Transverse colon (tissue), 4 donors: ENCODE measurements around the gene LCN2. TPM values are rescaled to one million over a fixed set of nuclear protein-coding genes. Genes with fewer than 3 reads are reported as not detected.
A peak's percentile ranks its signal among the peaks of the same experiment; 100 is the strongest.
"Not testable (repeated sequence)": the region's sequence is repeated elsewhere in the genome, so short reads cannot be mapped to it uniquely, and the experiment has no call there.

ENCODE experiments used
- DNase-seq: peaks from one replicate; pipeline ENCODE4 v3.0.0-alpha.2; 2019
- H3K27ac ChIP-seq, 4 donors: fragments of 200-600 bp; sonication (generic); 2 replicates each; pipeline ENCODE4 v1.5.1; 2016 to 2018; ENCODE audit warnings: inconsistent platforms in 4 of 4
- H3K27me3 ChIP-seq: fragments of 200-600 bp; sonication (generic); 2 replicates; pipeline ENCODE4 v1.5.1; 2017; ENCODE audit warnings: inconsistent platforms
- H3K36me3 ChIP-seq, 4 donors: fragments of 200-600 bp; sonication (generic); 2 replicates each; pipeline ENCODE4 v1.5.1; 2017 to 2019; ENCODE audit warnings: inconsistent platforms in 4 of 4
- H3K4me1 ChIP-seq, 4 donors: fragments of 200-600 bp; sonication (generic); 2 replicates each; pipeline ENCODE4 v1.5.1; 2017 to 2020; ENCODE audit warnings: inconsistent platforms in 4 of 4
- H3K4me3 ChIP-seq, 4 donors: fragments of 200-600 bp; sonication (generic); 1 replicate in 1 of 4; 2 replicates in 3 of 4; pipeline versions ENCODE4 v1.5.1 to v1.6.1; 2017 to 2019; ENCODE audit warnings: inconsistent platforms in 4 of 4
- H3K9me3 ChIP-seq, 2 donors: fragments of 200-600 bp; sonication (generic); 2 replicates each; pipeline ENCODE4 v1.5.1; 2017 to 2019; ENCODE audit warnings: inconsistent platforms in 2 of 2
- CTCF ChIP-seq, 5 experiments: fragments of 200-600 bp in 3 of 5; fragments of 450-650 bp in 2 of 5; sonication (generic) in 3 of 5; IDR thresholded peaks; 1 replicate in 2 of 5; 2 replicates in 3 of 5; pipeline ENCODE4 v1.5.1; 2016 to 2017; ENCODE audit warnings: antibody characterized with exemption in 5 of 5, inconsistent platforms in 3 of 5, mild to moderate bottlenecking in 2 of 5, moderate library complexity in 1 of 5
- EP300 ChIP-seq: sonication (generic); formaldehyde crosslinking; IDR thresholded peaks from one replicate; pipeline ENCODE4 v1.6.1; 2017; ENCODE audit warnings: antibody characterized with exemption, low read depth
- POLR2A ChIP-seq: fragments of 450-650 bp; IDR thresholded peaks from one replicate; pipeline ENCODE4 v1.6.1; 2016; ENCODE audit warnings: antibody characterized with exemption, mild to moderate bottlenecking, moderate library complexity
- POLR2AphosphoS5 ChIP-seq, 3 donors: sonication (generic); formaldehyde crosslinking; IDR thresholded peaks; one replicate each; pipeline ENCODE4 v1.6.1; 2016; ENCODE audit warnings: antibody characterized with exemption in 3 of 3
- WGBS, 2 donors: methylation state at CpG; one replicate each; pipeline ENCODE4 v1.1.5; 2018; ENCODE audit warnings: low coverage in 1 of 2; 5-methylcytosine and 5-hydroxymethylcytosine counted together
- in situ Hi-C, 4 donors: fragments of 200-750 bp; cut with MboI; loops; one replicate each; pipeline versions ENCODE4 v1.15.0 to v1.15.1; 2017; ENCODE audit warnings: low sequenced_read_pairs in 3 of 4, low pct_ligation_motif_present in 1 of 4, low pct_unique_long_range_greater_than_20kb in 1 of 4
- intact Hi-C: fragments of 100-400 bp; cut with DNase I; formaldehyde crosslinking; loops from one replicate; pipeline ENCODE4 v1.15.1; 2023; ENCODE audit warnings: low total_unique reads
- total RNA-seq, 4 donors: library from RNA; depleted of rRNA; stranded (reverse); fragments of >200 nt; gene quantifications; one replicate each; pipeline ENCODE4 v1.1.0, GENCODE V29; 2016

Gene LCN2
- total RNA-seq, 4 donors from 2014 or later: 8.6 to 115 (median 37.3) TPM

GRCh38 chr9:128127568-128127989 lies 21.7 kb upstream of the LCN2 start, which contains the start of gene PTGES2:
TSS of gene PTGES2 (minus strand) at chr9:128127729. CDS start at chr9:128127717, 12 bp downstream.
- peak; percentile 85 for DNase-seq
- peaks cover 0 to 16% (median 6%) of the 10 kb centered on the region in 4 donors for H3K36me3 ChIP-seq
- 0% methylated on average over 50 of the region's 56 CpGs; no CpG with 5 or more reads in 1 of the 2 donors for WGBS, 2 donors

GRCh38 chr9:128127990-128128835 lies 21.0 kb upstream of the LCN2 start:
- TF ChIP-seq EP300 (no peak), POLR2A (peak; percentile 68), POLR2AphosphoS5 (IDR thresholded peaks at IDR 0.05) (peak; percentile 52 to 82 (median 79)), CTCF (IDR thresholded peaks at IDR 0.05) (no peak)
- WGBS, 2 donors: 1% methylated on average over 55 of the region's 82 CpGs; no CpG with 5 or more reads in 1 of the 2 donors
- Histone ChIP-seq H3K9me3 (no peaks in the 10 kb centered on the region), H3K4me3 (peak overlapping the region; percentile 84 to 96 (median 94)), H3K4me1 (peaks cover 14 to 40% (median 29%) of the 10 kb centered on the region in 4 donors), H3K27ac (peak overlapping the region; percentile 94 to 98 (median 96)), H3K36me3 (peaks cover 0 to 10% (median 4%) of the 10 kb centered on the region in 4 donors), H3K27me3 (no peaks in the 10 kb centered on the region)
- in situ Hi-C loops: loop anchor here in 1 of 4 donors (25.0 kb wide), 1 partner anchor 91 kb away; no protein-coding TSS in a partner anchor
- intact Hi-C loops: no loop called here
- peak; percentile 85 for DNase-seq

More at GRCh38 chr9:128127568-128127989, 21.7 kb upstream of the LCN2 start, which contains the start of gene PTGES2:
- Histone ChIP-seq H3K27ac (peak within 1 kb of the TSS; percentile 94 to 98 (median 96)), H3K4me1 (peaks cover 14 to 40% (median 29%) of the 10 kb centered on the region in 4 donors), H3K4me3 (peak within 1 kb of the TSS; percentile 84 to 96 (median 94)), H3K27me3 (no peaks in the 10 kb centered on the region), H3K9me3 (no peaks in the 10 kb centered on the region)
- in situ Hi-C loops (loop anchor here in 1 of 4 donors (25.0 kb wide), 1 partner anchor 90 kb away; no protein-coding TSS in a partner anchor), intact Hi-C loops (no loop called here)
- TF ChIP-seq POLR2A (peak; percentile 8), EP300 (no peak), POLR2AphosphoS5 (IDR thresholded peaks at IDR 0.05) (peak in 1 of 3 donors; percentile 54)

GRCh38 chr9:128128836-128129590 lies 20.2 kb upstream of the LCN2 start:
- no peaks in the 10 kb centered on the region for H3K9me3 ChIP-seq
- no peak for TF ChIP-seq POLR2AphosphoS5 (IDR thresholded peaks at IDR 0.05)
- no peak for TF ChIP-seq CTCF (IDR thresholded peaks at IDR 0.05)
- TF ChIP-seq POLR2A: no peak
- no peak for TF ChIP-seq EP300
- WGBS, 2 donors: 60 to 64% methylated on average over 4 to 29 of the region's 29 CpGs
- peaks cover 0 to 7% (median 2%) of the 10 kb centered on the region in 4 donors for H3K36me3 ChIP-seq
- intact Hi-C loops (no loop called here), in situ Hi-C loops (loop anchor here in 1 of 4 donors (25.0 kb wide), 1 partner anchor 92 kb away; no protein-coding TSS in a partner anchor)
- DNase-seq: no peak
- no peaks in the 10 kb centered on the region for H3K27me3 ChIP-seq
- peak overlapping the region; percentile 94 to 98 (median 96) for H3K27ac ChIP-seq
- peak overlapping the region; percentile 84 to 96 (median 94) for H3K4me3 ChIP-seq
- H3K4me1 ChIP-seq: peaks cover 14 to 40% (median 29%) of the 10 kb centered on the region in 4 donors

GRCh38 chr9:128129976-128130590 lies 19.2 kb upstream of the LCN2 start:
- H3K27ac ChIP-seq, intact Hi-C loops, H3K4me3 ChIP-seq, H3K9me3 ChIP-seq, H3K27me3 ChIP-seq, H3K36me3 ChIP-seq: not testable (repeated sequence)
- 24 to 74% methylated on average over 3 to 12 of the region's 12 CpGs for WGBS, 2 donors
- TF ChIP-seq CTCF (IDR thresholded peaks at IDR 0.05): peak; percentile 16 to 52 (median 49)
- DNase-seq: peak; percentile 80
- H3K4me1 ChIP-seq: peaks cover 14 to 34% (median 27%) of the 10 kb centered on the region in 4 donors
- in situ Hi-C loops: loop anchor here in 1 of 4 donors (25.0 kb wide), 1 partner anchor 93 kb away; no protein-coding TSS in a partner anchor

- DNase-seq, H3K4me3 ChIP-seq, intact Hi-C loops, H3K9me3 ChIP-seq, H3K27ac ChIP-seq, H3K36me3 ChIP-seq, H3K27me3 ChIP-seq: not testable (repeated sequence)
- 50 to 64% methylated on average over 2 to 7 of the region's 7 CpGs for WGBS, 2 donors
- in situ Hi-C loops: loop anchor here in 1 of 4 donors (25.0 kb wide), 1 partner anchor 93 kb away; no protein-coding TSS in a partner anchor
- H3K4me1 ChIP-seq: peaks cover 14 to 29% (median 21%) of the 10 kb centered on the region in 4 donors
Measured at GRCh38 chr9:128130651-128131050, 18.6 kb upstream of the LCN2 start.

- 82% methylated on average over 8 of the region's 8 CpGs; no CpG with 5 or more reads in 1 of the 2 donors for WGBS, 2 donors
- peak overlapping the region in 1 of 4 donors; percentile 1 for H3K27ac ChIP-seq
Measured at GRCh38 chr9:128131346-128131745, 17.9 kb upstream of the LCN2 start.

More at GRCh38 chr9:128131346-128131745, 17.9 kb upstream of the LCN2 start:
- H3K36me3 ChIP-seq, H3K4me3 ChIP-seq, intact Hi-C loops, DNase-seq, H3K27me3 ChIP-seq, H3K9me3 ChIP-seq: not testable (repeated sequence)
- in situ Hi-C loops: loop anchor here in 1 of 4 donors (25.0 kb wide), 1 partner anchor 94 kb away; no protein-coding TSS in a partner anchor
- peaks cover 11 to 22% (median 14%) of the 10 kb centered on the region in 4 donors for H3K4me1 ChIP-seq
